Endothelial cell of umbilical vein (primary cell): ENCODE data around the gene PSG3. TPM values are rescaled to one million over a fixed set of nuclear protein-coding genes. Genes with fewer than 3 reads are reported as not detected.
"Not testable (repeated sequence)": the region's sequence is repeated elsewhere in the genome, so short reads cannot be mapped to it uniquely, and the experiment has no call there.

Source experiments
- Bru-seq: library from RNA; stranded (reverse); fragments of 400-500 nt; gene quantifications from one replicate; lab custom pipeline; 2021; lab: Mats Ljungman, UMichigan
- BruChase-seq, 2 experiments: library from RNA; stranded (reverse); fragments of 400-500 nt; gene quantifications; one replicate each; lab custom pipeline; 2021; lab: Mats Ljungman, UMichigan
- BruUV-seq: library from RNA; stranded (reverse); fragments of 400-500 nt; replicated peaks from 2 replicates; lab custom pipeline; 2021; lab: Mats Ljungman, UMichigan
- CTCF ChIA-PET: fragments of 300-600, 350-600 bp; sonication (Branson Sonifier 250); formaldehyde crosslinking; loops from one replicate; lab custom pipeline; 2021; ENCODE audit warnings: antibody characterized with exemption, inconsistent platforms; lab: Charles Lee
- POLR2A ChIA-PET: fragments of 300-600, 350-600 bp; sonication (Branson Sonifier 250); formaldehyde crosslinking; loops from one replicate; lab custom pipeline; 2021; ENCODE audit warnings: antibody characterized with exemption, inconsistent platforms; lab: Charles Lee
- DNase-seq: peaks from one replicate; pipeline ENCODE4 v3.0.0-alpha.2; 2011; ENCODE audit warnings: low read depth, low spot score
- FAIRE-seq: peaks from 2 replicates; lab custom pipeline; 2011; peaks lifted over from hg19 to GRCh38; lab: Jason Lieb, UNC
- H2AFZ ChIP-seq: 2 replicates; pipeline ENCODE4 v1.6.0; 2012; ENCODE audit warnings: low read depth, low read length, control low read depth, inconsistent platforms
- H3K27ac ChIP-seq: 2 replicates; pipeline ENCODE4 v1.5.1; 2011; ENCODE audit warnings: low read depth, mild to moderate bottlenecking, control low read depth, low read length, moderate library complexity; ENCODE audit not compliant: insufficient read depth
- H3K27me3 ChIP-seq, 2 experiments: 2 replicates each; pipeline versions ENCODE4 v1.6.0 to v1.6.1; 2011; ENCODE audit warnings: low read length in 2 of 2, mixed read lengths in 1 of 2; ENCODE audit not compliant: control insufficient read depth in 2 of 2, insufficient read depth in 2 of 2
- H3K36me3 ChIP-seq, 2 experiments: 2 replicates in 1 of 2; 3 replicates in 1 of 2; pipeline ENCODE4 v1.5.1; 2011; ENCODE audit warnings: low read length in 2 of 2, mild to moderate bottlenecking in 1 of 2, moderate library complexity in 1 of 2; ENCODE audit not compliant: control insufficient read depth in 2 of 2, insufficient read depth in 2 of 2; ENCODE audit errors: extremely low read depth in 1 of 2
- H3K4me1 ChIP-seq: 3 replicates; pipeline ENCODE4 v1.5.1; 2011; ENCODE audit warnings: mild to moderate bottlenecking, low read length; ENCODE audit not compliant: control insufficient read depth, insufficient read depth; ENCODE audit errors: extremely low read depth
- H3K4me2 ChIP-seq: 2 replicates; pipeline ENCODE4 v1.6.1; 2011; ENCODE audit warnings: low read length, control low read depth, mixed read lengths; ENCODE audit not compliant: insufficient read depth
- H3K4me3 ChIP-seq, 3 experiments: fragments of 200-600 bp in 1 of 3; sonication (generic), shearing (Covaris generic) in 1 of 3; replicated peaks in 1 of 3; 2 replicates each; pipeline ENCODE4 v1.5.1; 2011 to 2016; ENCODE audit warnings: control low read depth in 3 of 3, low read length in 3 of 3, mild to moderate bottlenecking in 2 of 3, inconsistent platforms in 1 of 3, low read depth in 1 of 3, moderate library complexity in 1 of 3; ENCODE audit not compliant: insufficient read depth in 1 of 3
- H3K79me2 ChIP-seq: 2 replicates; pipeline ENCODE4 v1.6.0; 2012; ENCODE audit warnings: low read length, inconsistent platforms; ENCODE audit not compliant: control insufficient read depth, insufficient read depth
- H3K9ac ChIP-seq: replicated peaks from 2 replicates; pipeline ENCODE3; 2011; ENCODE audit warnings: low read length, control low read depth; ENCODE audit not compliant: insufficient read depth; ENCODE audit errors: extremely low read depth
- H3K9me1 ChIP-seq: replicated peaks from 3 replicates; pipeline ENCODE4 v1.6.0; 2011; ENCODE audit warnings: mild to moderate bottlenecking, low read length; ENCODE audit not compliant: control insufficient read depth, insufficient read depth; ENCODE audit errors: extremely low read depth
- H3K9me3 ChIP-seq: replicated peaks from 2 replicates; pipeline ENCODE4 v1.5.1; 2012; ENCODE audit warnings: low read length, inconsistent platforms; ENCODE audit not compliant: control insufficient read depth, insufficient read depth
- H4K20me1 ChIP-seq: replicated peaks from 2 replicates; pipeline ENCODE3; 2011; ENCODE audit warnings: mild to moderate bottlenecking, low read length; ENCODE audit not compliant: control insufficient read depth, insufficient read depth; ENCODE audit errors: extremely low read depth
- dilution Hi-C: fragments of 300-500 bp; cut with MboI; formaldehyde crosslinking; loops from one replicate; pipeline ENCODE4 v1.15.0; 2019; ENCODE audit warnings: low sequenced_read_pairs; ENCODE audit not compliant: extremely low pct_ligation_motif_present
- intact Hi-C: fragments of 100-400 bp; cut with micrococcal nuclease; formaldehyde crosslinking; loops from one replicate; pipeline ENCODE4 v1.10.0; 2022
- long read RNA-seq: library from polyadenylated mRNA; stranded (forward); transcript quantifications from one replicate; pipeline ENCODE4 v2.0.0, GENCODE V29; 2021
- polyA minus RNA-seq, 3 experiments: library from RNA; depleted of rRNA, polyadenylated mRNA; stranded (reverse); fragments of >200 nt; gene quantifications; 1 replicate in 1 of 3; 2 replicates in 2 of 3; pipeline ENCODE4 v1.2.3, GENCODE V29; 2011
- polyA plus RNA-seq, 4 experiments: library from polyadenylated mRNA; depleted of rRNA in 3 of 4; stranded (reverse) in 3 of 4; unstranded in 1 of 4; fragments of >200 nt; gene quantifications; 2 replicates each; pipeline versions ENCODE4 v1.2.1 to v1.2.3, GENCODE V29; 2011 to 2012; ENCODE audit warnings: missing spikeins in 1 of 4
- total RNA-seq: library from RNA; stranded (reverse); gene quantifications from 2 replicates; pipeline ENCODE4 v1.2.3, GENCODE V29; 2021

The PSG3 gene
- total RNA-seq (not detected in 2 replicates), polyA plus RNA-seq (not detected in 2 replicates), polyA minus RNA-seq (not detected in 2 replicates), Bru-seq, nascent RNA (not detected), BruChase-seq, experiment 1, labeled RNA remaining after a 6-hour chase (not detected), BruChase-seq, experiment 2, labeled RNA remaining after a 2-hour chase (not detected)
- polyA plus RNA-seq (2011; cell fraction: cytosol; rRNA removed): not detected in 2 replicates
- not detected in 2 replicates for polyA plus RNA-seq (2011; cell fraction: nucleus; rRNA removed)
- not detected in 2 replicates for polyA plus RNA-seq (2012)
- polyA minus RNA-seq (2011; cell fraction: cytosol; rRNA and poly(A)+ RNA removed): not detected
- polyA minus RNA-seq (2011; cell fraction: nucleus; rRNA and poly(A)+ RNA removed): not detected in 2 replicates
- long read RNA-seq: 0 reads

DNA sequence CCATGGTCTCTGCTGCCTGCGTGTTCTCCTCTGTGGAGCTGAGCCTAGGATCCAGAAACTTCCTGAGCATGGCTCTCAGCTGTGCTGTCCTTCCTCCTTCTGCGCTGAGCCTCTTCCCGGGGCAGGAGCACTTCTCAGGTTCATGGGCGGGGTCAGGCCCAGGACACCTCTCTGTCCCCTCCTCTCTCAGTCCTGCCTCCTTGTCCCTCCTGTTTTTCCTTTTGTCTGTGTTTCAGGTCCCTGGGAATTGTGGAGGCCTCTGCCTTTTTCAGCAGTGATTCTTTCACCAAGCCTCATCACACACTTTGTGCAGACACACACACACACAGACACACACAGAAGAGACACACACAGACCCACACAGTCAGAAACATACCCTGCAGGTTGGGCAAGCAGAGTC is at the start of gene PSG3:
Gene PSG3, minus strand, starts transcription at position 101 of the 400 bp plus-strand sequence. Its CDS starts 97 bp downstream, at position 4.
- BruUV-seq, CTCF ChIA-PET, POLR2A ChIA-PET: not testable (repeated sequence)

DNA sequence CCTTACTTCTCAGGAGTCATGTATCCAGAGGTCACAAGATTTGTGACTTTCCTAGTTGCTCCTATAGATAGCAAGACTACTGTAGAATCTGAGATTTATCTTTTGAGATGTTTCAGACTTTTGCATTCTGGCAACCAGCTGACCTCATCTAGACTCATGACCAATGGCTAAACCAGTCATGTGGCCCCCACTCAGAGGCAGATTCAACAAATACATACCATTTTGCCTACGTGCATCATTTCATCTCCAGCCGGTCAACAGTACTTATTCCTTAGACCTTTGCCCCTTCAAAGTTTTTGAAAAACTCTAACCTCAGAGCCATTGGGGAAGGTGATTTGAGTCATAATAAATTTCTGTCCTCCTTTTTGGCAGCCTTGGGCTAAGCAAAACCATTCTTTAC is 48.5 kb upstream of the PSG3 start:
- H3K4me1 ChIP-seq, H3K79me2 ChIP-seq, intact Hi-C loops, H3K27ac ChIP-seq, H3K4me2 ChIP-seq, BruUV-seq, H3K9me3 ChIP-seq, POLR2A ChIA-PET, FAIRE-seq, H3K9me1 ChIP-seq, dilution Hi-C loops, H3K36me3 ChIP-seq, H3K9ac ChIP-seq, H3K27me3 ChIP-seq, DNase-seq, H3K4me3 ChIP-seq, H4K20me1 ChIP-seq, H2AFZ ChIP-seq, CTCF ChIA-PET: not testable (repeated sequence)

More for the DNA sequence above, at the start of gene PSG3:
- H2AFZ ChIP-seq, FAIRE-seq, DNase-seq, H3K27ac ChIP-seq, H3K4me3 ChIP-seq, H3K36me3 ChIP-seq, H3K4me2 ChIP-seq, dilution Hi-C loops, H3K4me1 ChIP-seq, H3K9ac ChIP-seq, H3K79me2 ChIP-seq, H3K9me3 ChIP-seq, H4K20me1 ChIP-seq, H3K9me1 ChIP-seq, H3K27me3 ChIP-seq, intact Hi-C loops: not testable (repeated sequence)

DNA sequence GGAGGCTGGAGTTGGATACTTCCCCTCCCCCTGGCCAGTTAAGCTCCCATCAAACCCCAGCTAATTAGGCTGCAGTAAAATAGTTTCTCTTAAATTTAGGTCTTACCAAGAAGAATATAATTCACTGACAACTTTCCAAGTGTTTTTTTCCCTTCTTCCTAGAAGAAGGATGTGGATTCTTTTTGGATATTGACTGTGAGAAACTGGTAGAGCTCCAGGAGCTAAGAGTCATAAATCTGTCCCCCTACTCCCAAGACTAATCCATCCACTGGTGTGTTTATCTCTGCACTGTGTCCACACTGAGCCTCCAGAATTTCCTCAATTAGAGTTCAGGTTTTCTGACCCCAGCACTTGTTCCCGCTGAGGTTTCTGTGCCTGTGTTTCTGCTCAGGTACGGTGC is 47.5 kb upstream of the PSG3 start:
- H3K9me3 ChIP-seq, H3K9me1 ChIP-seq, dilution Hi-C loops, H3K4me1 ChIP-seq, H3K27ac ChIP-seq, FAIRE-seq, H3K79me2 ChIP-seq, DNase-seq, BruUV-seq, intact Hi-C loops, POLR2A ChIA-PET, H3K4me2 ChIP-seq, H3K9ac ChIP-seq, CTCF ChIA-PET, H4K20me1 ChIP-seq, H3K36me3 ChIP-seq, H3K27me3 ChIP-seq, H2AFZ ChIP-seq, H3K4me3 ChIP-seq: not testable (repeated sequence)
